Left lung (tissue), 10 donors: ENCODE measurements around the gene B9D2. TPM values are rescaled to one million over a fixed set of nuclear protein-coding genes. Genes with fewer than 3 reads are reported as not detected.

ENCODE experiments used
- ATAC-seq: fragments of 200-7000 bp; cut with Tn5 transposase; one replicate; pipeline ENCODE4 v1.9.1; 2020; ENCODE audit warnings: moderate library complexity
- DNase-seq, 4 donors: peaks; one replicate each; pipeline ENCODE4 v3.0.0-alpha.2; 2013 to 2020
- H3K27ac ChIP-seq, 2 donors: fragments of 200-600 bp; sonication (generic) in 1 of 2; one replicate each; pipeline versions ENCODE4 v1.5.0 to v1.8.0; 2020 to 2021
- H3K27me3 ChIP-seq, 2 donors: fragments of 200-600 bp; sonication (generic) in 1 of 2; one replicate each; pipeline versions ENCODE4 v1.5.0 to v1.8.0; 2020 to 2021
- H3K36me3 ChIP-seq, 2 donors: fragments of 200-600 bp; sonication (generic) in 1 of 2; one replicate each; pipeline versions ENCODE4 v1.5.0 to v1.8.0; 2020 to 2021
- H3K4me1 ChIP-seq, 2 donors: fragments of 200-600 bp; one replicate each; pipeline ENCODE4 v1.8.0; 2021
- H3K4me3 ChIP-seq, 2 donors: fragments of 200-600 bp; sonication (generic) in 1 of 2; one replicate each; pipeline versions ENCODE4 v1.5.0 to v1.8.0; 2020 to 2021; ENCODE audit warnings: mild to moderate bottlenecking in 1 of 2
- H3K9me3 ChIP-seq, 2 donors: fragments of 200-600 bp; sonication (generic) in 1 of 2; one replicate each; pipeline versions ENCODE4 v1.5.0 to v1.8.0; 2020 to 2021
- CTCF ChIP-seq, 2 donors: fragments of 200-600 bp; sonication (generic) in 1 of 2; IDR thresholded peaks; one replicate each; pipeline versions ENCODE4 v1.5.0 to v1.8.0; 2021; ENCODE audit warnings: antibody characterized with exemption in 2 of 2
- intact Hi-C, 2 donors: fragments of 100-400 bp; cut with DNase I; formaldehyde crosslinking; loops; one replicate each; pipeline versions ENCODE4 v1.11.2 to v1.14.2; 2022
- polyA plus RNA-seq, 6 donors: library from polyadenylated mRNA; unstranded; fragments of 120-200 nt; gene quantifications; one replicate each; pipeline ENCODE4 v1.2.1, GENCODE V29; 2013; ENCODE audit not compliant: insufficient read length in 6 of 6
- total RNA-seq, 2 donors: library from RNA; stranded (reverse); fragmentation: NEBNext Ultra II Directional; extraction: Animal tissue kit (Norgen Biotek cat#: 25700); gene quantifications; one replicate each; pipeline ENCODE4 v1.2.1, GENCODE V29; 2021
- donor health status: DM: no; HTN: yes; CAD: no.
- donor health status: DM: no; HTN: no; CAD: no.

B9D2 gene
- total and polyA plus RNA-seq, 8 donors, result 6.6 to 8.8 (median 7.7) TPM

- no peak overlapping the region for H3K4me3 ChIP-seq
- peak; percentile 18 for ATAC-seq
- no peaks in the 10 kb centered on the region for H3K27me3 ChIP-seq
- H3K9me3 ChIP-seq, result no peaks in the 10 kb centered on the region
- H3K27ac ChIP-seq, result peak overlapping the region; percentile 85 to 88
- no peak for TF ChIP-seq CTCF (IDR thresholded peaks at IDR 0.05)
- H3K4me1 ChIP-seq, result peaks cover 56 to 78% of the 10 kb centered on the region in 2 donors
- H3K36me3 ChIP-seq, result peaks cover 0 to 40% of the 10 kb centered on the region in 2 donors
- DNase-seq, result peak in 2 of 4 donors; percentile 67 to 82
- intact Hi-C loops, result no loop called here
Observed at GRCh38 chr19:41323430-41324125, 40.4 kb downstream of the B9D2 start.

GRCh38 chr19:41323023-41323422, 40.9 kb downstream of the B9D2 start:
- no peak overlapping the region for H3K4me3 ChIP-seq
- H3K27ac ChIP-seq, result peak overlapping the region; percentile 85 to 88
- DNase-seq (peak in 1 of 4 donors; percentile 65), ATAC-seq (no peak)
- no peaks in the 10 kb centered on the region for H3K9me3 ChIP-seq
- TF ChIP-seq CTCF (IDR thresholded peaks at IDR 0.05), result no peak
- no peaks in the 10 kb centered on the region for H3K27me3 ChIP-seq
- peaks cover 0 to 45% of the 10 kb centered on the region in 2 donors for H3K36me3 ChIP-seq
- H3K4me1 ChIP-seq, result peaks cover 55 to 72% of the 10 kb centered on the region in 2 donors
- intact Hi-C loops, result no loop called here

GRCh38 chr19:41322451-41322850, 41.5 kb downstream of the B9D2 start:
- Histone ChIP-seq H3K4me1 (peaks cover 50 to 66% of the 10 kb centered on the region in 2 donors), H3K27ac (peak overlapping the region; percentile 85 to 88), H3K9me3 (no peaks in the 10 kb centered on the region), H3K36me3 (peaks cover 0 to 51% of the 10 kb centered on the region in 2 donors), H3K27me3 (no peaks in the 10 kb centered on the region), H3K4me3 (no peak overlapping the region)
- no peak for TF ChIP-seq CTCF (IDR thresholded peaks at IDR 0.05)
- DNase-seq (peak in 1 of 4 donors; percentile 61), ATAC-seq (no peak)
- intact Hi-C loops, result no loop called here

- H3K36me3 ChIP-seq, result peaks cover 0 to 58% of the 10 kb centered on the region in 2 donors
- H3K27me3 ChIP-seq, result no peaks in the 10 kb centered on the region
- intact Hi-C loops, result no loop called here
- no peaks in the 10 kb centered on the region for H3K9me3 ChIP-seq
- peak; percentile 41 to 76 for TF ChIP-seq CTCF (IDR thresholded peaks at IDR 0.05)
- peaks cover 42 to 59% of the 10 kb centered on the region in 2 donors for H3K4me1 ChIP-seq
- ATAC-seq, result peak; percentile 7
- peak overlapping the region; percentile 47 to 88 for H3K27ac ChIP-seq
- no peak overlapping the region for H3K4me3 ChIP-seq
- peak in 3 of 4 donors; percentile 49 to 69 (median 51) for DNase-seq
Observed at GRCh38 chr19:41321600-41322270, 42.2 kb downstream of the B9D2 start.

DNA sequence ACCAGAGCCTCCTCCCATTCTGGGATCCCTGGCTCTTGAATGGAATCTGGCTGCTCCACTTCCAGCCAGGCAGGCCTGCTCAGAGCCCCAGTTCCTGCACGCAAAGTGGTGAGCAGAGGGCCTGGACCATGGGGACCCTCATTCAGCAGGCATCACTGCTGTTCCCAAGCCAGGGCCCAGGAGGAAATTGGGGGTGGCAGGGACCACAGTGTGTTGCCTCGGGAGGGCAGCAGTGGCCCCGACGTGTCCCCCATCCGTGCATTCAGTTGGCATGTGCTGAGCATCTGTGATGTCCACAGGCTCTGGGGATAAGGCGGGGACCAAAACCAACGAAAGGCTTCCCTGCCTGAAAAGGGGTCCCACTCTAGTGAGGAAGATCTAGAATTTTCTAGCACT, 42.7 kb downstream of the B9D2 start:
- DNase-seq (peak in 1 of 4 donors; percentile 39), ATAC-seq (no peak)
- no peak overlapping the region for H3K4me3 ChIP-seq
- peaks cover 37 to 54% of the 10 kb centered on the region in 2 donors for H3K4me1 ChIP-seq
- H3K27me3 ChIP-seq, result no peaks in the 10 kb centered on the region
- intact Hi-C loops, result no loop called here
- H3K27ac ChIP-seq, result peak overlapping the region; percentile 47 to 88
- peaks cover 0 to 63% of the 10 kb centered on the region in 2 donors for H3K36me3 ChIP-seq
- TF ChIP-seq CTCF (IDR thresholded peaks at IDR 0.05), result no peak
- H3K9me3 ChIP-seq, result no peaks in the 10 kb centered on the region
